SK-N-MC (cell line): ENCODE measurements around the gene SLC43A3.
A peak's percentile ranks its signal among the peaks of the same experiment; 100 is the strongest.

Source experiments
- EZH2 ChIP-seq: fragments of 200-600 bp; sonication (generic); IDR thresholded peaks from one replicate; pipeline ENCODE4 v1.6.1; 2017; ENCODE audit warnings: antibody characterized with exemption
- FOXP2 ChIP-seq: optimal IDR thresholded peaks from 2 replicates; pipeline ENCODE3; 2011; ENCODE audit warnings: mild to moderate bottlenecking, moderate library complexity; ENCODE audit not compliant: insufficient read depth; ENCODE audit errors: extremely low read length, control extremely low read depth
- POLR2AphosphoS5 ChIP-seq: IDR thresholded peaks from 2 replicates; pipeline ENCODE4 v1.6.1; 2012; ENCODE audit warnings: mild to moderate bottlenecking, low read depth, low read length, borderline replicate concordance

GRCh38 chr11:57424792-57425564 is 1.9 kb downstream of the SLC43A3 start:
- TF ChIP-seq POLR2AphosphoS5 = peak; percentile 55; the same call in 1 of the 2 replicates
- TF ChIP-seq EZH2 = no peak
- peak; percentile 17 for TF ChIP-seq FOXP2
